ENCODE results near the gene RNU6-1. TPM values are rescaled to one million over a fixed set of nuclear protein-coding genes. Genes with fewer than 3 reads are reported as not detected.

The RNU6-1 gene
- polyA plus RNA-seq, 1 of the 3 experiments (the other 2 are of a cell fraction), result not detected

GRCh38 chr15:67833710-67834511 lies 5.9 kb downstream of the RNU6-1 start:
- Histone ChIP-seq H3K4me3 (ENCODE audit: low read depth in 2 of 2, low read length in 1 of 2) (peak overlapping the region; percentile 27 to 44), H3K4me2 (peak overlapping the region; percentile 48), H3K79me2 (ENCODE audit: insufficient read depth) (no peaks in the 10 kb centered on the region), H3K9me3 (no peaks in the 10 kb centered on the region), H3F3A (replicated peaks; ENCODE audit: insufficient read depth) (no peaks in the 10 kb centered on the region), H4K20me1 (ENCODE audit: insufficient read depth) (no peaks in the 10 kb centered on the region), H3K4me1 (ENCODE audit: control insufficient read depth in 1 of 2, insufficient read depth in 2 of 2, low read depth in 1 of 2, low read length in 1 of 2) (peaks cover 0 to 14% of the 10 kb centered on the region in 2 experiments; a peak in 1 of 4 replicates), H3K9ac (no peak overlapping the region), H3K27me3 (ENCODE audit: insufficient read depth) (no peaks in the 10 kb centered on the region), H2AFZ (ENCODE audit: low read depth) (peak overlapping the region; percentile 76; the same call in 1 of the 2 replicates), H3K27ac (ENCODE audit: low read depth in 2 of 2, low read length in 1 of 2) (no peak overlapping the region), H3K9me2 (no peaks in the 10 kb centered on the region), H3K36me3 (replicated peaks in 1 of 2; ENCODE audit: control insufficient read depth in 1 of 2, insufficient read depth in 2 of 2, low read length in 1 of 2) (no peaks in the 10 kb centered on the region)
- ChIA-PET CTCF (interaction anchor here (1.0 to 9.4 kb wide), 8 partner anchors 9 to 887 kb away, joined by 3 to 123 read pairs (median 9); partner anchors contain the start of gene SKOR1), POLR2A (interaction anchor here (1.3 kb wide), 1 partner anchor 313 kb away, joined by 5 read pairs; the partner anchor contains the start of gene C15orf61)
- WGBS (ENCODE audit: low lambda C conversion rate), result 24% methylated on average over 26 of the region's 44 CpGs
- TF ChIP-seq, protein P1, sequence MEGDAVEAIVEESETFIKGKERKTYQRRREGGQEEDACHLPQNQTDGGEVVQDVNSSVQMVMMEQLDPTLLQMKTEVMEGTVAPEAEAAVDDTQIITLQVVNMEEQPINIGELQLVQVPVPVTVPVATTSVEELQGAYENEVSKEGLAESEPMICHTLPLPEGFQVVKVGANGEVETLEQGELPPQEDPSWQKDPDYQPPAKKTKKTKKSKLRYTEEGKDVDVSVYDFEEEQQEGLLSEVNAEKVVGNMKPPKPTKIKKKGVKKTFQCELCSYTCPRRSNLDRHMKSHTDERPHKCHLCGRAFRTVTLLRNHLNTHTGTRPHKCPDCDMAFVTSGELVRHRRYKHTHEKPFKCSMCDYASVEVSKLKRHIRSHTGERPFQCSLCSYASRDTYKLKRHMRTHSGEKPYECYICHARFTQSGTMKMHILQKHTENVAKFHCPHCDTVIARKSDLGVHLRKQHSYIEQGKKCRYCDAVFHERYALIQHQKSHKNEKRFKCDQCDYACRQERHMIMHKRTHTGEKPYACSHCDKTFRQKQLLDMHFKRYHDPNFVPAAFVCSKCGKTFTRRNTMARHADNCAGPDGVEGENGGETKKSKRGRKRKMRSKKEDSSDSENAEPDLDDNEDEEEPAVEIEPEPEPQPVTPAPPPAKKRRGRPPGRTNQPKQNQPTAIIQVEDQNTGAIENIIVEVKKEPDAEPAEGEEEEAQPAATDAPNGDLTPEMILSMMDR (IDR thresholded peaks at IDR 0.05), result peak; percentile 61
- peak; percentile 59 for TF ChIP-seq SMC3 (IDR thresholded peaks at IDR 0.05; ENCODE audit: low read depth, low read length)
- TF ChIP-seq FOXM1 (IDR thresholded peaks at IDR 0.05; ENCODE audit: low read depth), result no peak
- TF ChIP-seq, protein P2, sequence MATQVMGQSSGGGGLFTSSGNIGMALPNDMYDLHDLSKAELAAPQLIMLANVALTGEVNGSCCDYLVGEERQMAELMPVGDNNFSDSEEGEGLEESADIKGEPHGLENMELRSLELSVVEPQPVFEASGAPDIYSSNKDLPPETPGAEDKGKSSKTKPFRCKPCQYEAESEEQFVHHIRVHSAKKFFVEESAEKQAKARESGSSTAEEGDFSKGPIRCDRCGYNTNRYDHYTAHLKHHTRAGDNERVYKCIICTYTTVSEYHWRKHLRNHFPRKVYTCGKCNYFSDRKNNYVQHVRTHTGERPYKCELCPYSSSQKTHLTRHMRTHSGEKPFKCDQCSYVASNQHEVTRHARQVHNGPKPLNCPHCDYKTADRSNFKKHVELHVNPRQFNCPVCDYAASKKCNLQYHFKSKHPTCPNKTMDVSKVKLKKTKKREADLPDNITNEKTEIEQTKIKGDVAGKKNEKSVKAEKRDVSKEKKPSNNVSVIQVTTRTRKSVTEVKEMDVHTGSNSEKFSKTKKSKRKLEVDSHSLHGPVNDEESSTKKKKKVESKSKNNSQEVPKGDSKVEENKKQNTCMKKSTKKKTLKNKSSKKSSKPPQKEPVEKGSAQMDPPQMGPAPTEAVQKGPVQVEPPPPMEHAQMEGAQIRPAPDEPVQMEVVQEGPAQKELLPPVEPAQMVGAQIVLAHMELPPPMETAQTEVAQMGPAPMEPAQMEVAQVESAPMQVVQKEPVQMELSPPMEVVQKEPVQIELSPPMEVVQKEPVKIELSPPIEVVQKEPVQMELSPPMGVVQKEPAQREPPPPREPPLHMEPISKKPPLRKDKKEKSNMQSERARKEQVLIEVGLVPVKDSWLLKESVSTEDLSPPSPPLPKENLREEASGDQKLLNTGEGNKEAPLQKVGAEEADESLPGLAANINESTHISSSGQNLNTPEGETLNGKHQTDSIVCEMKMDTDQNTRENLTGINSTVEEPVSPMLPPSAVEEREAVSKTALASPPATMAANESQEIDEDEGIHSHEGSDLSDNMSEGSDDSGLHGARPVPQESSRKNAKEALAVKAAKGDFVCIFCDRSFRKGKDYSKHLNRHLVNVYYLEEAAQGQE (IDR thresholded peaks at IDR 0.05; ENCODE audit: low read depth, low read length), result 0 out of 2 replicates have a peak, but pooled peaks have one; percentile 15
- peak; percentile 71 for TF ChIP-seq RAD21 (IDR thresholded peaks at IDR 0.05; ENCODE audit: low read length)
- no peak for TF ChIP-seq CHD2 (IDR thresholded peaks at IDR 0.05; ENCODE audit: low read length, partially characterized antibody)
- peak; percentile 92 for DNase-seq

All from SK-N-SH (cell line).